Endothelial cell of umbilical vein (primary cell): ENCODE results near the gene ARHGAP18.

Experiments
- CTCF ChIP-seq, 2 donors: IDR thresholded peaks; 1 replicate in 1 of 2; 2 replicates in 1 of 2; pipeline ENCODE4 v1.5.1; 2011; ENCODE audit warnings: low read length in 2 of 2, mild to moderate bottlenecking in 2 of 2, moderate library complexity in 2 of 2, control low read depth in 1 of 2, inconsistent platforms in 1 of 2, low read depth in 1 of 2; ENCODE audit not compliant: insufficient read depth in 1 of 2; ENCODE audit errors: extremely low read depth in 1 of 2
- EZH2 ChIP-seq: IDR thresholded peaks from 2 replicates; pipeline ENCODE4 v1.6.1; 2012; ENCODE audit warnings: borderline replicate concordance, low read depth, mild to moderate bottlenecking, moderate library complexity, low read length, inconsistent platforms; ENCODE audit not compliant: severe bottlenecking
- JUN ChIP-seq: IDR thresholded peaks from 2 replicates; pipeline ENCODE4 v1.6.1; 2011; ENCODE audit warnings: borderline replicate concordance, low read depth; ENCODE audit not compliant: insufficient read length, insufficient read depth
- MAX ChIP-seq: IDR thresholded peaks from 2 replicates; pipeline ENCODE4 v1.6.1; 2011; ENCODE audit not compliant: insufficient read depth, insufficient read length
- POLR2A ChIP-seq: IDR thresholded peaks from 2 replicates; pipeline ENCODE4 v1.6.1; 2012; ENCODE audit warnings: low read depth, mild to moderate bottlenecking, control low read depth, low read length
- POLR2AphosphoS5 ChIP-seq: IDR thresholded peaks from 2 replicates; pipeline ENCODE4 v1.6.1; 2012; ENCODE audit warnings: low read depth, mild to moderate bottlenecking, control low read depth, low read length, moderate library complexity; ENCODE audit not compliant: insufficient read depth

GRCh38 chr6:129705212-129705611 lies 4.8 kb downstream of the ARHGAP18 start:
- TF ChIP-seq POLR2AphosphoS5 (no peak), EZH2 (no peak), CTCF (IDR thresholded peaks at IDR 0.05; ENCODE audit: extremely low read depth in 1 of 2, insufficient read depth in 1 of 2, low read depth in 1 of 2, low read length in 2 of 2) (no peak), POLR2A (no peak), JUN (no peak), MAX (no peak)
